BLaER1 (cell line): ENCODE measurements around the gene CMC4.

ENCODE experiments used
- H3K27ac ChIP-seq: shearing (Covaris generic); formaldehyde crosslinking; 2 replicates; pipeline ENCODE4 v1.8.1; 2022
- H3K27me3 ChIP-seq: shearing (Covaris generic); formaldehyde crosslinking; 2 replicates; pipeline ENCODE4 v1.8.1; 2022
- H3K36me3 ChIP-seq: shearing (Covaris generic); formaldehyde crosslinking; 2 replicates; pipeline ENCODE4 v1.8.1; 2022
- H3K4me1 ChIP-seq: shearing (Covaris generic); formaldehyde crosslinking; 2 replicates; pipeline ENCODE4 v1.8.1; 2022
- H3K4me2 ChIP-seq: shearing (Covaris generic); formaldehyde crosslinking; 2 replicates; pipeline ENCODE4 v1.8.1; 2022
- H3K4me3 ChIP-seq: shearing (Covaris generic); formaldehyde crosslinking; 2 replicates; pipeline ENCODE4 v1.8.1; 2022
- H3K9ac ChIP-seq: shearing (Covaris generic); formaldehyde crosslinking; 2 replicates; pipeline ENCODE4 v1.8.1; 2022
- H3K9me3 ChIP-seq: shearing (Covaris generic); formaldehyde crosslinking; 2 replicates; pipeline ENCODE4 v1.8.1; 2022
- H4K20me1 ChIP-seq: shearing (Covaris generic); formaldehyde crosslinking; 2 replicates; pipeline ENCODE4 v1.8.1; 2022
- Cebpa-rat ChIP-seq: shearing (Covaris generic); IDR thresholded peaks from 2 replicates; pipeline ENCODE4 v1.8.1; 2022

CMC4 gene

DNA sequence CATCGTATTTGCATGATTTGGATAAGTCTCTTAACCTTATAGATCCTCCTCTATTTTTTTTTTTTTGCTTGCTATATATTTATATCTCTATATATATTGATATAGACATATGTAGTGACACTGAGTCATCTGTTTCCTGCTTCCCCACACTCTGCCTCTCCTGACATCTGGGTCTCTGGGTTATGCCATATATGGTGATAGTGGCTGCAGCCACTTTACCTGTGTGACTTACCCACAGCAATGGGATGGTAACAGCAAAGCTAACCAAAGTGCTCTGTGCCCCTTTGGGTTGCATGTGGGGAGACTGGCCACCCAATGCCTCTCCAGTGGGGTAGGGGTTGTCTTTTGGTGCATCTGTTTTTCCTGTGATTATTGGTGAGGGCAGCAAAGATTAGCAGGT lies 14.5 kb downstream of the CMC4 start:
- Histone ChIP-seq H3K9ac (no peak overlapping the region), H3K36me3 (peaks cover 51% of the 10 kb centered on the region), H3K4me2 (no peak overlapping the region), H3K27me3 (peaks cover 90% of the 10 kb centered on the region), H3K9me3 (no peaks in the 10 kb centered on the region), H3K27ac (no peak overlapping the region), H3K4me1 (no peaks in the 10 kb centered on the region), H3K4me3 (no peak overlapping the region), H4K20me1 (peaks cover 25% of the 10 kb centered on the region; the same call in 1 of the 2 replicates)
- no peak for TF ChIP-seq Cebpa-rat

DNA sequence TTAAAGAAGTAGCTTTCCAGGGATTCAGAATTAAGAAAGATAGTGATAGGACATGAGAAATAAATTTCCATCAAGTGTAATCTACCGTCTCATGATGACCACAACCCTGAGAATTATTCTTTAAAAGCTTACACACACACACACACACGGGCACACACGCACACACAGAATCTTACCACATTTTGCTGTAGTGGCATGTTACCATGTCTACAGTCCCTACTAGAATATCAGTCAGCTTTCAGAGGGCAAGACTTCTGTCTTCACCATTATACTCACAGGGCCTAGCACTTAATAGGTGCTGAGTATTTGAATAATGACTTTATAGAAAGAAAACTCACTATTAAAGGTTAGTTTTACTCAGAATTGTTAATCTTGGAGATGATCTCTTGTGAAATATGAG lies 15.4 kb downstream of the CMC4 start:
- Histone ChIP-seq H3K4me2 (no peak overlapping the region), H3K27ac (no peak overlapping the region), H3K9ac (no peak overlapping the region), H3K9me3 (no peaks in the 10 kb centered on the region), H3K4me1 (no peaks in the 10 kb centered on the region), H3K27me3 (peaks cover 91% of the 10 kb centered on the region), H3K36me3 (peaks cover 50% of the 10 kb centered on the region), H4K20me1 (peaks cover 34% of the 10 kb centered on the region; the same call in 1 of the 2 replicates), H3K4me3 (no peak overlapping the region)
- no peak for TF ChIP-seq Cebpa-rat

DNA sequence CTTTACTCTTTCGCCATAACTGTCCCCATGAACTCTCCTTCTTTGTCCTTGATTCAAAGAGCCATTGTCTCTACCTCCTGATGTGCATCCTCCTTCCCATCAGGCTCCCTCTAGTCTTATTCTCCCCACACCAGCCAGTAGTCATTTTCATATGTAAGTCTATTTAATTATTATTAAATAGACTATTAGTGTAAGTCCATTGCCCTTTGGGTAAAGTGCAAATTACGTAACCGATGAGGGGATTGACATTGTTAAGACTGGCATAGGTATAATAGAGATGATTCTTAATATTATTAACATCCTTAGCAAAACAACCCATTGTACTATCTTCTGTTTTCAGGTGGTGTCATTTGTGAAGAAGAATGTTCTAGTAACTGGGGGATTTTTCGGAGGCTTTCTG lies 16.7 kb downstream of the CMC4 start:
- no peaks in the 10 kb centered on the region for H3K9me3 ChIP-seq
- no peak overlapping the region for H3K4me3 ChIP-seq
- H3K27ac ChIP-seq = no peak overlapping the region
- H3K27me3 ChIP-seq = peaks cover 86% of the 10 kb centered on the region
- peaks cover 34% of the 10 kb centered on the region; the same call in 1 of the 2 replicates for H4K20me1 ChIP-seq
- H3K9ac ChIP-seq = no peak overlapping the region
- no peaks in the 10 kb centered on the region for H3K4me1 ChIP-seq
- H3K36me3 ChIP-seq = peaks cover 47% of the 10 kb centered on the region
- no peak overlapping the region for H3K4me2 ChIP-seq
- TF ChIP-seq Cebpa-rat = no peak

DNA sequence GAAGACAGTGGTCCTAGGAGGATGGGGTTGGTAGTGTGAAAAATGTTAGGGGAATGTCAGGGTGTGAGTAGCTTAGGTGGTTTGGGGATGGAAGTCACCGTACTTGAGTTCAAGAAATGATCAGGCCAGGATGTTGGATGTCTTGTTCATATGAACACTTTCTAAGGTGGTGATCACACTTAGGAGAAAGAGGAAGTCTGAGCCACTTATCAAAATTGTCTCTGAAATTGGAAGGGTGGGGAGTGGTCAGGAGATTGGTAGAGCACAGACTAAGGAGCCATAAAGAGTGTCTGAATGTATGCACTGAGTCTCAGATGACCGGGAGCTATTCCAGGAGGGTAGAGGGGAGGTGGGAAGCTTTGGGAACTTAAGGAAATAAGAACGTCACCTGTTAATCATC lies 17.3 kb downstream of the CMC4 start:
- Histone ChIP-seq H3K4me1 (no peaks in the 10 kb centered on the region), H3K9me3 (no peaks in the 10 kb centered on the region), H3K4me2 (no peak overlapping the region), H3K36me3 (peaks cover 47% of the 10 kb centered on the region), H3K27me3 (peaks cover 84% of the 10 kb centered on the region), H3K9ac (no peak overlapping the region), H3K4me3 (no peak overlapping the region), H3K27ac (no peak overlapping the region), H4K20me1 (peaks cover 34% of the 10 kb centered on the region; the same call in 1 of the 2 replicates)
- TF ChIP-seq Cebpa-rat = no peak

DNA sequence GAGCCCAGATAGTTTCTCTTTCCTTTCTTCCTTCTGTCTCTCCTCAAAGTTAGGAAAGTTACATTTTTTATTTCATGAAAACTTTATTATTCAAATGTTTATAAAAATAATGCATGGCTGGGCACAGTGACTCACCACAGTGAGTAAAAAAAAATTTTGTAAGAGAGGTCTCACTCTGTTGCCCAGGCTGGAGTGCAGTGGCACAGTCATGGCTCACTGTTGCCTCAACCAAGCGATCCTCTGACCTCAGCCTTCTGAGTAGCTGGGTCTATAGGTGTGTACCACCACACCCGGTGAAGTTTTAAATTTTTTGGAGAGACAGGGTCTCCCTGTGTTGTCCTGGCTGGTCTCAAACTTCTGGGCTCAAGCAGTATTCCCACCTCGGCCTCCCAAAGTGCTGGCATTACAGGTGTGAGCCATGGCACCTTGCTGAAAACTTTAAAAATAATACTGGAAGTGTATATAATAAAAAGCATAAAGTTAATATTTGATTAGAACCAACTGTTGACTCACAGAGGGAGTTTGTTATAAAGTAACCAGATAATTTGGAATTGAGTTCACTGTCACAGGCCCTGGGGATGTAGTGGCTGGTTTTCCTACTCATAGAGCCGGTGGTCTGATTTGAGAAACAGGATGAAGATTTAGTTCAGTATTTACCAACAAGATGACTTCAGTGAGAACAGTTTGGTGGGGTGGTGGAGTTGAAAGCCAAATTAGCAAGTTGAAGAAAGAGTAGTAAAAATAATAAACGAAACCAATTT lies 18.0 kb downstream of the CMC4 start:
- Histone ChIP-seq H3K4me1 (no peaks in the 10 kb centered on the region), H3K4me2 (no peak overlapping the region), H3K27me3 (peaks cover 83% of the 10 kb centered on the region), H3K36me3 (peaks cover 48% of the 10 kb centered on the region), H3K4me3 (no peak overlapping the region), H3K27ac (no peak overlapping the region), H4K20me1 (peaks cover 31% of the 10 kb centered on the region; the same call in 1 of the 2 replicates), H3K9me3 (no peaks in the 10 kb centered on the region), H3K9ac (no peak overlapping the region)
- TF ChIP-seq Cebpa-rat = no peak

- TF ChIP-seq Cebpa-rat = no peak
- H3K9ac ChIP-seq = no peak overlapping the region
- H3K27ac ChIP-seq = no peak overlapping the region
- no peak overlapping the region for H3K4me2 ChIP-seq
- peaks cover 88% of the 10 kb centered on the region for H3K27me3 ChIP-seq
- H4K20me1 ChIP-seq = 0 out of 2 replicates have a peak, but pooled peaks cover 28% of the 10 kb centered on the region
- H3K36me3 ChIP-seq = peaks cover 43% of the 10 kb centered on the region
- H3K4me1 ChIP-seq = no peaks in the 10 kb centered on the region
- no peaks in the 10 kb centered on the region for H3K9me3 ChIP-seq
- no peak overlapping the region for H3K4me3 ChIP-seq
Observed at GRCh38 chrX:155048977-155049619, 21.8 kb downstream of the CMC4 start.

DNA sequence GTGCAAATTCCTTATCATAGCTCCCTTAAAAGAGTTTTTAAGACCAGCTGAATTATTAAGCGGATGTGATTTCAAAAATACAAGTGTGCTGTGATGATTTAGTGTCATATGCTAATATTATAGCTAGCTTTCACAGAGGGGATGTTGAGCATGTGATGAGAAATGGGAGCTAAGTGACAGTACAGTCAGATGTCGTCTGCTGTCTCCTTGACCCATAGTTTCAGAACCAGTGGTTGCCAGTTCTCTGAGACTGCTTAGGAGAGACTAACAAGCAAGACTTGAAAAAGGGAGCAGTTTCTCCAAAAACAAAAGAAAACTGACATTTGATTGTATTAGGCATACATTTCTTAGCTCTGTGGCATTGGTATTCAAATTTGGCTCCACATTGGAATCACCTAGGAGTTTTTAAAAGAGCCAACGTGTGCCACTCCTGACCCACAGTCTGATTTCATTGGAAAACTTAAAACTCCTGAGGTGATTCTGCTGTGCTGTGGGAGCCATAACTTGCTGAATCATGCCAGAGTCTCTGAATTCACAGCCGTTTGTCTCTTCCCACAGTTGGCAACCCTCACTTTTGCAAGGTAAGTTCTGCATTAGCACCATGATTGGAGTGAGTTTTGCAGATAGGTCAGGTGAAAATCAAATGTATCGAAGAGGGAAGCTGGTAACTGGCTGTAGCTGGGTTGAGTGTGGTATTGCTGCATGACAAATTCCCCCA lies 24.0 kb downstream of the CMC4 start:
- H3K27ac ChIP-seq = no peak overlapping the region
- peaks cover 86% of the 10 kb centered on the region for H3K27me3 ChIP-seq
- no peak for TF ChIP-seq Cebpa-rat
- H3K9ac ChIP-seq = no peak overlapping the region
- peaks cover 37% of the 10 kb centered on the region; the same call in 1 of the 2 replicates for H4K20me1 ChIP-seq
- no peaks in the 10 kb centered on the region for H3K9me3 ChIP-seq
- H3K4me1 ChIP-seq = no peaks in the 10 kb centered on the region
- H3K4me2 ChIP-seq = no peak overlapping the region
- H3K36me3 ChIP-seq = peaks cover 25% of the 10 kb centered on the region
- no peak overlapping the region for H3K4me3 ChIP-seq

DNA sequence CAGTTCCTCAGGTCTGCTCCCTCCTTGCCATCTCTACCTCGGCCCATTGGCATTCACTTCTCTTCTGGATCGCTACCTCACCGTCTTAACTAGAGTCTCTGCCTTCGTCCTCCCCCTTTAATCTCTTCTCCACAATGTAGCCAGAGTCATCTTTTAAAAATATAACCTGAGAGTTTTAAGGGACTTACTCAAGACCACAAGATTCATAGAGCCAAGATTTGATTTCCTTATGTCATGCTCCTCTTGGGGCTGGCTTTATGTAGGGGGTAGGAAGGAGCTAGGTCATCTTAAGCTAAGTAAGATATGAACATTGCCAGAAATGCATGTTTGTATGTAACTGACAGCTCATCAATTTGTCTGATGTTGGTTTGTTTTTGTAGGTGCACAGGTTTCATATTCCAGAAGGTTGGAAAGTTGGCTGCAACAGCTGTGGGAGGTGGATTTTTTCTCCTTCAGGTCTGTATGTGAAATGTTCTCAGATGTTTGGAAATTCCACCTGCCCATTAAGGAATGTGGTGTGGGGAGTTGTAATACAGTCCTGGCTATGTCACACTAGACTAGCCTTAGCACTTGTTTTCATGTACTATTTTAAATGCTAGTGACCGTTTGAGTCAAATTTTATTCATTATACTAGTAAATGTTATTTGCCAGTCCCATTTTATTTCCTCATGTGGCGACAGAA lies 24.7 kb downstream of the CMC4 start:
- Histone ChIP-seq H3K9me3 (no peaks in the 10 kb centered on the region), H3K4me2 (no peak overlapping the region), H3K4me1 (no peaks in the 10 kb centered on the region), H3K27me3 (peaks cover 84% of the 10 kb centered on the region), H4K20me1 (peaks cover 30% of the 10 kb centered on the region; the same call in 1 of the 2 replicates), H3K36me3 (peaks cover 18% of the 10 kb centered on the region), H3K4me3 (no peak overlapping the region), H3K27ac (no peak overlapping the region), H3K9ac (no peak overlapping the region)
- TF ChIP-seq Cebpa-rat = no peak

GRCh38 chrX:155035688-155036087 lies 35.2 kb downstream of the CMC4 start:
- Histone ChIP-seq H3K4me1 (no peaks in the 10 kb centered on the region), H3K27ac (no peak overlapping the region), H3K4me2 (no peak overlapping the region), H3K9ac (no peak overlapping the region), H3K27me3 (peaks cover 7% of the 10 kb centered on the region; the same call in 1 of the 2 replicates), H3K36me3 (peaks cover 17% of the 10 kb centered on the region), H4K20me1 (no peaks in the 10 kb centered on the region), H3K9me3 (peaks cover 38% of the 10 kb centered on the region), H3K4me3 (no peak overlapping the region)
- TF ChIP-seq Cebpa-rat = no peak
